ELR (cell line): ENCODE measurements around the gene SLC25A1.
"Not testable (repeated sequence)": the region's sequence is repeated elsewhere in the genome, so short reads cannot be mapped to it uniquely, and the experiment has no call there.

Experiments
- DNase-seq: peaks from one replicate; pipeline ENCODE4 v3.0.0-alpha.2; 2015; ENCODE audit warnings: low read depth

Gene SLC25A1

DNA sequence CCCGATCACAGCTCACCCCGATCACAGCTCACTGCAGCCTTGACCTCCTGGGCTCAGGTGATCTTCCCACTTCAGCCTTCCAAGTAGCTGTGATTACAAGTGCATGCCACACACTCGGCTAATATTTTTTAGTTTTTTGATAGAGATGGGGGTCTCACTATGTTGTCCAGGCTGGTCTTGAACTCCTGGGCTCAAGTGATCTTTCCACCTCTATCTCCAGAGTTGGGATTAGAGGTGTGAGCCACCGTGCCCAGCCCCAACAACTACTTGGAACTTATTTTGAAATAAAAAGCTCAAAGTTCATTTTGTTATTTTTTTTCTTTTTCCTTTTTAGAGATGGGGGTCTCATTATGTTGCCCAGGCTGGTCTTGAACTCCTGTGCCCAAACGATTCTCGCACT, 27.8 kb upstream of the SLC25A1 start:
- DNase-seq: no peak

DNA sequence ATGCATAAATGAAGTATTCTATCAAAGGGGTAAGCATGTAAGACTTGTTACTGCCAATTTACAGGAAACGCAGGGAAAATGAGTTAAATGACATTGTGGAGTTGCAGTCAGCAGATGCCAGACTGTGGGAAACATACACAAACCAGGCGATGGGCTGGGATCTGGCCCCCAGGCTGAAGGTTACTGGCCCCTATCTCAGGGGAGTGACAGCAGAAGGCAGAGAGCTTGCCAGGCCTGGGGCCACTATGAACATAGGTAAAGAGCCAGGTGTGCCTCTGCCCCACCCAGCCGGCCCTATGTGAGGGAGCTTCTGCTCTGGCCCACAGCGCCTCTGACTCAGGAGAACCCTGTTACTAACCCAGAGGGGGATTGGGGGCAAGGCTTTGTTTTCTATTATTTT, 26.1 kb upstream of the SLC25A1 start:
- DNase-seq: no peak

DNA sequence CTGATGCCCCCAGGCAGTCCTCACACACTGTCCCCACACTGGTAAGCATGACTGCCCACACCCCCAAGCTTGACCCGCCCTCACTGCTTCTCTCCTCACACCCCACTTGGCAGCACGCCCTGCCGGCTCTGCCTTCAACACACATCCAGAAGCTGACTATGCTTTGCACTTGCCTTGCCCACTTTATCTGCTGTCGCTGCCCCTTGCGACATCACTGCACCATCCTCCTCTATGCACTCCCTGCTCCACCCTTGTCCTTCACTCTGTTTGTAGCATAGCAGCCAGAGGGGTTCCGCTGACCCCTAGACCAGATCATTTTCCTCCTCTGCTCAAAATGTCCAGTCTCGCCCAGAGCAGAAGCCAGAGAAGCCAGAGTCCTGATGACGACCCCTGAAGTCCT, 25.3 kb upstream of the SLC25A1 start:
- no peak for DNase-seq

DNA sequence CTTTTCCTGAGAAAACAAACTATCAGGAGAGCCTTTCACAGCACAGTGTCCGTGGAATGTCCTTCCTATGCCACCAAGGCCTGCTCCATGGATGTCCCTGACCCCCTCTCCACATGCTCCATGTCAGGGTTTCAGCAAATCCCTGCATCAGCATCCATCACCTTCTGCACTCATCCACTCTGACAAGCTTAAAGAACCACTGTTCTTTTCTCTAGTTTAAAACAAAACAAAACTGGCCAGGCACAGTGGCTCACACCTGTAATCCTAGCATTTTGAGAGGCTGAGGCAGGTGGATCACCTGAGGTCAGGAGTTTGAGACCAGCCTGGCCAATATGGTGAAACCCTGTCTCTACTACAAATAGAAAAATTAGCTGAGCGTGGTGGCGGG, 24.3 kb upstream of the SLC25A1 start:
- not testable (repeated sequence) for DNase-seq

DNA sequence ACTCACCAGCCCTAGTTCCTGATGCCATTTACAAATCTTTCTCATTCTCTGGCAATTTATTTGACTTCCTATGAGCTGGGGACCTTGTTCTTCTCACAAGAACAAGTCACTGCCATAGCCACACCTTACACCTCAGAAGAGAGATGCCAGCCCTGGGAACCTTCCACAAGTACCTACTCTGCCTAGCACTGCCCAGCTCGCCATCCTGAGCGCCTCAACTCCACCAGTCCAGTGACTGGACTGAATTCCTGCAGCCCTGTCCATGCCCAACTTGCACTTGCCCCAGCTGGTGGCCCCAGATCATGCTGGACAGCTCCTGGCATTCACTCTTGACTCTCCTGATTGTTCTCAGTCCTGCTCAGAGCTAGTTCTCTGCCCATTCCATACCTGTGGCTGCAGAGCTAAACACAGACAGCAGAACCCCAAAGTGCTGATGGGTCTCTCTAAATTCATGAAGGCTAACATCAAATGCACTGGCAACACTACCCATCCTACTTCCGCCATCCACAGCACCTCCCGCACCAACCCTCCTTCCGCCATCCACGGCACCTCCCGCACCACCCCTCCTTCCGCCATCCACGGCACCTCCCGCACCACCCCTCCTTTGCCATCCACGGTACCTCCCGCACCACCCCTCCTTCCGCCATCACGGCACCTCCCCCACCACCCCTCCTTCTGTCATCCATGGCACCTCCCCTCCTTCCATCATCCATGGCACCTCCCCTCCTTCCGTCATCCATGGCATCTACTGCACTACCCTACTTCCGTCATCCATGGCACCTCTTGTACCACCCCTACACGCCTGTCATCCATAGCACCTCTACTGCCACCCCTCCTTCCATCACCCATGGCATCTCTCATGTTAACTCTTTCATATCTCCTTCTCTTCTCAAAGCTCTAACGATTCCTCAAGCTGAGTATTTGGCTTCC, 23.6 kb upstream of the SLC25A1 start:
- DNase-seq: no peak

DNA sequence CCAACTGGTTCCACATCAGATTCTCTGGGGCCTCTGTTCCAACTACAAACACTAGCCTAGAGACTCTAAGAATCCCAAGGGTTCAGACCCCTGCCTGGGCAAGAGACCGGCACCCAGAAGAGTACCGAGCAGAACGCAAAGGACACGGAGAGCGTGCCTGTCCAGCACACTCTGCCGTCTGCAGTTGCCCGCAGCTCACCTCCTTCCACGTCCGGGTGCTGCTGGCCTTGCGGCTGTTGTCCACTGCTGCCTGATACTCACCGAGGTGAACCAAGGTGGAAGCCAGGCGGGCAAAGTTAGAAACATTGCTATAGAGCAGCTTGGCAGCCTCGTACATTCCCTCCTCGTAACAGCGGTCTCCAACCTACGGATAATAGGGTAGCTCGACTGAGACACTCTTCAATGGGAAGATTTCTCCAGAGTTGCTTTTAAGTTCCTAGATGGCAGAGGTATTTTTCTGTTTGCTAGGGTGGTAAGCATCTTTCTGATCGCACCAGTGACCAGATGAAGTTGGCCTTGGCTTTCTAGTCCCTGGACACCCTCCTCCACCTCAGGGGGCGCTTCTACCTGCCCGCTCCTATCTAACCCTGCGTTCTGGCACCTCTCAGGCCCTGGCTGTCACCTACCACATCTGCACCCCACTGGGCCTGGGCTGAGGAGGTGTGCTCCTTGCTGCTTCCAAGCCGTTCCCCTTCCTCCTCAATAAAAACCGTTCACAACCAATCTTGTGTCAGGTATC, 22.8 kb upstream of the SLC25A1 start:
- DNase-seq: no peak

DNA sequence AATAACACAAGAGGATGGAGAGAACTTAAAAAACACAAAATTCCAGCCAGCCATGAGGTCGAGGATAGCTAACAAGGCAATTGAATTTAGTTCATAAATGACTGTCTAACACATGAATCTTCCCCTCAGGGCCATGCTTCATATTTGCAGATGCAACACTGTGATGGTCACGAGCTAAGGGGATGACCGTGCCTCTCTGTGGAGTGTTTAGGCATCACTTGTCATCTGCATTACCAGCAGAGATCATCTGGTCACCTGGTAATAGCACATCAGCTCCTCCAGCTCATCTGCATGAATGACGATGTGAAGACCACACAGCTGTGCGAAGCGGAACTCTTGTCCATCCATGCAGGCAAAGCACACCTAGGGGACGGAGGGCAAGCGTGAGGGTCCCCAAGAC, 20.9 kb upstream of the SLC25A1 start:
- DNase-seq: no peak

DNA sequence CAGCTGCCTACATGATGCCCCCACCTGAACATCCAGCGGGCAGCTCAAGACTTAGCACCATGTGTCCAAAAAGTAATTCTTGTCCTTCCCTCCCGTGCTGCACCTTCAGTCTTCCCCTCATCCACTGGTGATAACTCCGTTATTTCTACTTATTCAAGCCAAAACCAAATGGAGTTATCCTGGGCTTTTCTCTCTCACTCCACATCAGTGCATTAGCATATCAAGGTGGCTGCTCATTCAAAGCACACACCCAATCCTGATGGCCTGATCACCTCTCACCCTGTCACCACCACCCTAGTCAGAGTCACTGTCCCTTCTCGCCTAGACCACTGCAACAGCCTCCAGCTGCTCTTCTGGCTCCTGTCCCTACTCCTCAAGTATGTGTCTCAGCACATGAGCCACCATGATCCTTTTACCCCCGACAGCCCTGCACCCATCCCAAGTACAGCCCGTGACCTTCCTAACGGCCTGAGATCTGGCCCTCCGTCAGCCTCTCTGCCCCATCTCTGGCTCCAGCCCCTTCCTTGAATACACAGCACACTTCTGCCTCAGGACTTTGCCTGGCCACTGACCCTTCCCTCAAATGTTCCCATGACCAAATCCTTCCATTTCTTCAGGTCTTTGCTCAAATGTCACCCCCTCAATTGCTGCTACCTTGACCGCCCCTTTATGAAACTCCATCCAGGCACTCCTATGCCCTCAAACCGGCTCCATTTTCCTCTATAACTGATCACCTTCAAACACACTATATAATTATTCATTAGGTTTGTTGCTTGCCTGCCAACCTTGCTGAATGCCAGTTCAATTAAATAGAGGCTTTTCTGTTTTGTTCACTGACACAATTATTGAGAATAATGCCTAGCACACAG, 19.7 kb upstream of the SLC25A1 start:
- no peak for DNase-seq

DNA sequence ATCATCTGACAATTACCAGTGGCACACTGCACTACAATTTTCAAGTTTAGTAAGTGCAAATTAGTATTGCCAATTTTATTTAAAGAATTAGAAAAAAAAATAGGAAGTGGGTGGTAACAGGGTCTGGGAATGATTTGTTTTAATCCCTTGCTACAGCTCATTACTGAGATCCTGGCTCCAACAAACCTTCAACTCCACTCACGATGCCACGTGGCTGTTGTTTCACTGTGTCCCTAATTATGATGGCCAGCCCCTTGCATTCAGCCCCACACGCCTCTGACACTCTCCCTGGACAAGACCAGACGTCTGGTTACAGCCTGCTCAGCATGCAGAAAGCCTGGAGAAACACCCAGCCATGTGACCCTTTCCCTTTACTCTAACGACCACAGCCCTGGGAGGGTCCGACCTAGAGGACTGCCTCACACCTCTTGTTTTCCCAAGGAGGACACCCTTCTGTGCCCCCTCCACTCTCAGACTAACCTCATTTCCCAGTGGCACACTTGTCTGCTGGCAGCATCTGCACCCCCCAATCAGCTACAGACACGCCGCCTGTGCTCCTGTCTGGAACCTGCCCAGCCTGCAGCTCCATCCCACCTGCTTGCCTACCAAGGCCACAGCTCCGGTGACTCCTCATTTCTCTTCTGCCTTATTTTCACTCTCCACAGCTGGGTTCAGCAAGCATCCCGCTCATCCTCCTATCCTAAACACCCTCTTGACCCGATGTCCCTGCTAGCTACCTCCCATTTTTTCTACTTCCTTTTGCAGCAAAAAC, 18.5 kb upstream of the SLC25A1 start:
- DNase-seq: no peak

DNA sequence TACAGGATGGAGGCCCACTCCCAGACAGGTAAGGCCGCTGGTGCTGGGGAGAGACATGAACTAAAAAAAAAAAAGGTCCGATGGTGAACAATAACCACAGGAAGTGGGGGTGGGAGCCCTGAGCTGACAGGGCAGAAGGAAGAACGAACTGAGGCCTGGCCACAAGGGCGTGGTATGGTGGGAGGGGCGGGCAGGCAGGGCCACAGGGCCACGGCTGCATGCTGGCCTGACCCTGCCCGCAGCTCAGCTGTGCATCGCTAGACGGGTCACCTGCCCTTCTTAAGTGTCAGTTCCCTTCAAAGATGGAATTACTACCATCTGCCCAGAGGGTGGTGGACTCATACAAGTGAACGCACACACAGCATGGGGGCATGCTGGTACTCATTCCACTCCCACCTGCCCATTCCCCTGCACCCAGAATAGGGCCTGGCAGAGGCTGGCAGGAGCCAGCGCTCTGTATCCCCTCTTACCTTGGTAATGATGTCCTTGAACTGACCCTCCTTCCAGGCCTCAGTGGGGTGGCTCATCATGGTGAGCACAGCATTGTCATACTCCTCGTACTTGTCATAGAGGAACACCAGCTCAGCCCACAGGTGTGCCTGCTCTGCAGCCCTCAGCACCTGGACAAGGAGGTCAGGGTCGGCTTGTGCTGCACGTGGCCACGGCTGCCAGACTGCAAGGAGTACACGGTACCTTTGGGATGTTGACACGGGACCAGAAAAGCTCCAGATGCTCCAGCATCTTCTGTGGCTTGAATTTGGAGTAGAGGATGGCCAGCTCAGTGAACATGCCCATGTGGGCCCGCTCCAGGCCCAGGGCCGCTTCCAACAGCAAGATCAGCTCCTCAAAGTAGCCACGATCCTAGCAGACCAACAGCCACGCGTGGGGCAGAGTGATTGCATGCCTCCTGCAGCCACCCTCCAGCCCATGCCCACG, 17.5 kb upstream of the SLC25A1 start:
- DNase-seq: no peak

DNA sequence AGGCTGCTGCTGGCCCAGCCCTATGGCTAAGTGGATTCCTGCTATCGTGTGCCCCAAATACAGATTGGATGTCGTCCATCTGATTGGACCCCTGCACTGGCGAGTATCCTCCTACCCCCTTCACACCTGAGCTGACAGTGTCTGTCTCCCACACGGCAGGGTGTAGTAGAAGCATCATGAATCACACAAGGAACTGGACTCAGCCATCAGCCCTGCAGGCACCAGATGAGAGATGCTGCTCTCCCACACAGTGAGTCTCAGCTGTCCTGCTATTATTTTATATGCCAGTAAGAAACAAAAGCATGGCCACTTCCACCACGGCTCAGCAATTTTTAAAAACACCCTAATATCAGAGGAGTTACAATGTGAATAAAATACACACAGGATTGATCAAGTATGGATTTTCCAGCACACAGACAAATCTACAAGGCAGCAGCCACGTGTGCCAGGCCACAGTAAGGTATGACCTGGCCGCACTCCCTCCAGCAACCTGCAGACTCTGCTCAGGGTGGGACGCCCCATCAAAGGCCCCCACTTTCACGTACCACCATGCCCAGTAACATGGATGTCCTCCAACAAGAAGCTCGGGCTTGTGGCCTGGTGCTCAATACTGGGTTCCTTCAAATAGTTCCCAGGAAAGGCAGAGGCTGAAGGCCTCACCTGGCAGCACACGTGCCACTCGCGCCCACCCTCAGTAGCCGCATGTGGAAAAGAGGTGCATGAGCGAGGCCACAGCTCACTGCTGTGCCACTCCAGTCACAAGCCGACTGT, 16.4 kb upstream of the SLC25A1 start:
- DNase-seq: no peak

DNA sequence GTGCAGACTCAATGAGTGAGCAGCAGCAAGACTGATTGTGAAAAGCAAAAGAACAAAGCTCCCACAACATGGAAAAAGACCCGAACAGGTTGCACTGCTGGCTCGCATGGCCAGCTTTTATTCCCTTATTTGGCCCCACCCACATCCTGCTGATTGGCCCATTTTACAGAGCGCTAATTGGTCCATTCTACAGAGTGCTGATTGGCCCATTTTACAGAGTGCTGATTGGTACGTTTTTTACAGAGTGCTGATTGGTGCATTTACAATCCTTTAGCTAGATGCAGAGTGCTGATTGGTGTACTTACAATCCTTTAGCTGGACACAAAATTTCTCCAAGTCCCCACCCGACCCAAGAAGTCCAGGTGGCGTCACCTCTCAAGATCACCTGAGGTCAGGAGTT, 15.3 kb upstream of the SLC25A1 start:
- no peak for DNase-seq

DNA sequence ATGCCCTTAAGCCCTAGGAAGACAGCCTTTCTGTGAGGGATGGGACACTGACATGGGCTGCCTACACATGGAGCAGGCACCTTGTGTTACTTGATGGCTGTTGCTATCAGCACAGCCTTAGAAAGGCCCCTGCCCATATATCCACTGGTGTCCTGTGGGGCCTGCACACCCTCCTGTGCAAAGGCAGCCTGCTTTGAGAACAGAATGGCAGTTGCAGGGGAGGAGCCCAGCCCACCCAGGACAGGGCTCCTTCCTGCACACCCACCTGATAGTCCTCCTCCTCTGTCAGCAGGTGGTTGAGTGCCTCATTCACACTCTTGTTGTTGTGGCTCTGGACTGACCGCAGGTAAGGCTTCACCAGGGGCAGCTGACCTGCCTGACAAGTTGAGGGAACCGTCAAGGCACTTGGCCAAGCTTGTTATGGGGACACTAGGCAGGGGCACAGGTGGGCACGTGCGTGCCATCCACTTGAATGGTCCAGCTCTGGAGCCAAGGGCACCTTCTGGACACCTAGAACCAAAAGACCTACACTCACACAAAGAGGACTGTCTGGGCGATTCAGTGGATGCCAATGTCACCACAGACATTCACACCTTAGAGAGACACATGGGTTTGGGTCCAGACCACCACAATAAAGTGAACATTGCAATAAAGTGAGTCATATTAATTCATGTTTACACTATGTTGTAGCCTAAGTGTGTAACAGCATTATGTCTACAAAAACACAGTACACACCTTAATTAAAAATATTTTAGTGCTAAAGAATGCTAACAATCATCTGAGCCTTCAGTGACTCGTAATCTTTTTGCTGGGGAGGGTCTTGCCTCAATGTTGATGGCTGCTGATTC, 9.4 kb upstream of the SLC25A1 start:
- DNase-seq: no peak

DNA sequence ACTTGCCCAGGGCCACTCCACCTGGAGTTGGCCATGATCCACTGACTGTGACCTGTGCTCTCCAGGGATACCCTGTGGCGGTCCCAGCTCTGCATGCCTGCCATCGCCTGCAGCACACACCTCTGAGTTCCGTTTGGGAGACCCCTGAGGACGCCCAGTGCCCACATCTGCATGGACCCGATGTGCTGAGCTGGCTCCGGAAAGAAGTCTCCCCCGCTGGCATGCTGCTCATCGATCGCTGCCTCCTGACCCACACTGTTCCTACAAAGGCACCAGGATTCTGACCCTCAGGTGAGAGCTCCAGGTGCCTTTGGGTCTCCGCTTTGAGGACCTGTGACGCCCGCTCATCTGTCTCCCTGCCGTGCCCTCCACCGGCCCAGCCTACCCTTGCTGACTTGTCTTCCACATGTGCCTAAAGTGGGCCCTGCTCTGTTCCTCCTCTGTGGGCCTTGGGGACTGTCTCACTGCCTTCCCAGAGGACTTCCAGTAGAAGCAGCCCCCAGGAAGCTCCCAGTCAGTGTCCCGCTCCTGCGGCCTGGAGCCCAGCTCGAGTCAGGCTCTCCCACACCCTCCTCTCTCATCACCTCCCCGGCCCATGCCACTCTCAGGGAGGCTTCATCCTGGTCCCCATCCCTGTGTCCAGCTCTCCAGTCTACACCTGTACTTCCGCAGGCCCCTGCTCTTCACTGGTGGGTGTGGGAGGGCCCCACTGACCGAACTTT, 5.9 kb upstream of the SLC25A1 start:
- DNase-seq: no peak

DNA sequence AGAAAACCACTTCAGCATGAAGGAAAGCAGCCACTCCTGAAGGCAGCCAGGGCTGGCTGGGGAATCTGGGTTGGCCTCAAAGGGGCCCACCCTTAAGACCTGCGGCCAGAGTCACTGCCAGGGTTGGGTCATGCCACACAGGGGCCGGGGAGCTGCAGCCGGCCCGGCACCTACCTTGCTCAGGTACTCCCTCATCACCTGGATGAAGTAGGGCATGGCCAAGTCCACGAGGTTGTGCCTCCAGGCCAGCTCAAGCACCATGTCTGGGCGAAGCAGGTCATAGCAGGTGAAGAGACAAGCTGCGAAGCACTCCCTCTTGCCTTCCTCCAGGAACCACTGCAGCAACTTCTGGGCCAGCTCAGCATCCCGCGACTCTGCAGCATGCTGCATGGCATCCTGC, 4.7 kb upstream of the SLC25A1 start:
- DNase-seq: no peak

DNA sequence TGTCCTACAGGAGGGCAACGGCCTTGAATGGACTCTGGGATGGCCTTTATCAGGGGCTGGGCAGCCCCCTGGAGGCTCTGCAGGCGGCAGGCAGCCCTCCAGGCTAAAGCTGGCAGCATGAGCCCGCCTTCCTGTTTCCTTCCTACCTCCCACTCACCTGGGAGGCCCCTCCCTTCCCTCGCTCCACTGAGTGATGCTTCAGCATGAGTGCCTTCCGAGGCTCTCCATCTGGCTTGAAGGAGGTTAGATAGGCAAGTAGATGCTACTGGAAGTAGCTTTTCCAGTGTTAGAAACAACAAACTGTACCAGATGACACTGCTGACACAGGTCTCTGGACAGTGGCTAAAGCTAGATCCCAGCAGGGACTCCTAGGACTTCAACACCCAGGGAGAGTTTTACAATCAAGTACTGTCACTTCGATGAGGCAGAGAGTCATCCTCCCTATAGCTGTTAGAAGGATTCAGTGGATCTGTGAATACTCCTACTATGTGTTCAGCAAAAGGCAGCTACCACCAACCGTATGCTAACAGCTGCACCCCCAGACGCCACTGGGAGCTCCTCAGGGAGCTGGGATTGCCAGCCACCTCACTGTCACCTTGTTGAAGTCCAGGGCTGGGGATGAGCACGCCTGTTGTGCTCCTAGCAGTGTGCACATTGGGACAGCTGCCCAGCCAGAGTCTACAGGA, 4.1 kb upstream of the SLC25A1 start:
- no peak for DNase-seq

DNA sequence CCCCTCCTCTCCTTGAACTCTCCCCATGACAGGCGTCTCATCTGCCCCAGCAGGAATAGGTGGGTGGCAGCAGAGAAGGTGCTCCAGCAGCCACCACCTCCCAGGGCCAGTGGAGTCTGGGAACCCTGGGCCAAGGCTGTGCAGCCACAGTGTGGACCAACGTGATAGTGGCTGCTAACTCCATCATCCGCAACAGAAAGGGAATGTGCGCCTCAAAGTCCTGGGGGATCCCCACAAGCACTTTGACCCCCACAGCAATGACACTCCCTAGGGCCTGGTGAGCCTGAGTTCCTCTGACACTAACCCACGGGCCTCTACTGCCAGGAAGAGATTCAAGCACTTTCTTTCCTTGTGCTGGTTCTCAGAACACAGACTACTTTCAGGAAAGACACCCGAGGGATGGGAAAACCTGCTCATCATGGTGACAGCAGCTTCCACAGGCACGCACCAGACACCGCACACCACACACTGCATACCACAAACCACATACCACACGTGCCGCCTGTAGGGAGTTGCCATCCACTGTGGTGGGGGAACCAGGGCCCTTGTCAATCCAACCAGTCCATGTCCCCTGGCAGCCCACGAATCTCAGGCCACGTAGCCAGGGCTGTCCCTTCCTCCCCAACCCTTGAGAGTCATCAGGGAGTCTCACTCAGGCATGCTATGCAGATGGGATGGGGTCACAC, 3.4 kb upstream of the SLC25A1 start:
- DNase-seq: no peak
